HG02852 (cell line): ENCODE data around the gene SPOCK1.
"Not testable (repeated sequence)": the region's sequence is repeated elsewhere in the genome, so short reads cannot be mapped to it uniquely, and the experiment has no call there.

Source experiments
- ATAC-seq: cut with Tn5 transposase; IDR thresholded peaks from one replicate; pipeline ENCODE4 v1.9.1; 2021; ENCODE audit warnings: mild to moderate bottlenecking, moderate library complexity; ENCODE audit not compliant: unreplicated experiment

SPOCK1 gene

DNA sequence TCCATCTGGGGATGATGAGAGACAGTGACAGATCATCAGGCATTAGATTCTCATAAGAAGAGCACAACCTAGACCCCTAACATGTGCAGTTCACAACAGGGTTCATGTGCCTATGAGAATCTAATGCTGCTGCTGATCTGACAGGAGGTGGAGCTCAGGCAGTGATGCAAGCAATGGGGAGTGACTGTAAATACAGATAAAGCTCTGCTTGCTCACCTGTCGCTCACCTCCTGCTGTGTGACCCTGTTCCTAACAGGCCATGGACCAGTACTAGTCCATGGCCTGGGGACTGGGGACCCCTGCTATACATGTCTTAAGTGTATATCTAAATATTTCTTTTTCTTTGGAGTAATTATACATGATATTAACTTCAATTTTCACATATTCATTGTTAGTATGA lies 265.8 kb downstream of the SPOCK1 start:
- ATAC-seq: not testable (repeated sequence)

DNA sequence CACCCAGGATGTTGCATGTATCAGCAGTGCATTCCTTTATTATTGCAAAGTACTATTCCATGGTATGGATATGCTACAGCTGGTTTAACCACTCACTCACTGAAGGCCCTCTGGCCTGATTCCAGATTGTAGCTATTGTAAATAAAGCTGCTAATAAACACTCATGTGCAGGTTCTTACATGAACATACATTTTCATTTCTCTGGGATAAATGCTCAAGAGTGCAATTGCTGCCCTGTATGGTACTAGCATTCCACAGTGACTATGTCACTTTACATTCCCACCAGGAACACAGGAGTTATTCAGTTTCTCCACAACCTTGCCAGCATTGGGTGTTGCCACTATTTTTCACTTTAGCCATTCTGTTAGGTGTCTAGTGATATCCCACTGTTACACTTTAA lies 267.6 kb downstream of the SPOCK1 start:
- no peak for ATAC-seq

GRCh38 chr5:137228816-137229215 lies 270.3 kb downstream of the SPOCK1 start:
- no peak for ATAC-seq

DNA sequence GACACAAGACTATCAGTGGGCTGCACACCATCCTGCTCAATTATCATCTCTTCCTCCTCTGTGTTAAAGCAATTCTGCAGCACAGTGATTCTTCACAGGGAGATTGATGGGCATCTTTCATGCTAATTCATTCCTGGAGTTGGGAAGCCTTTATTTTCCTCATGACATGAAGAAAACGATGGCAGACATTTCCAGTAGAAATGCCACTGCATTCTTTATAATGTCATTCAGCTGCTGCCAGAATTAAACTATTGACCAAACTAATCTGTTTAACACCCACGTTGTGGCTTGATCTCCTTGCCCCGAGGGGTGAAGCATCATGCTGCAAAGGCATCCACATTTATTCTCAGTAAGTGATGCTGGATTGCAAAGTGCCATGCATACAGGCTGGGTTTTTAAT lies 273.0 kb downstream of the SPOCK1 start:
- no peak for ATAC-seq

DNA sequence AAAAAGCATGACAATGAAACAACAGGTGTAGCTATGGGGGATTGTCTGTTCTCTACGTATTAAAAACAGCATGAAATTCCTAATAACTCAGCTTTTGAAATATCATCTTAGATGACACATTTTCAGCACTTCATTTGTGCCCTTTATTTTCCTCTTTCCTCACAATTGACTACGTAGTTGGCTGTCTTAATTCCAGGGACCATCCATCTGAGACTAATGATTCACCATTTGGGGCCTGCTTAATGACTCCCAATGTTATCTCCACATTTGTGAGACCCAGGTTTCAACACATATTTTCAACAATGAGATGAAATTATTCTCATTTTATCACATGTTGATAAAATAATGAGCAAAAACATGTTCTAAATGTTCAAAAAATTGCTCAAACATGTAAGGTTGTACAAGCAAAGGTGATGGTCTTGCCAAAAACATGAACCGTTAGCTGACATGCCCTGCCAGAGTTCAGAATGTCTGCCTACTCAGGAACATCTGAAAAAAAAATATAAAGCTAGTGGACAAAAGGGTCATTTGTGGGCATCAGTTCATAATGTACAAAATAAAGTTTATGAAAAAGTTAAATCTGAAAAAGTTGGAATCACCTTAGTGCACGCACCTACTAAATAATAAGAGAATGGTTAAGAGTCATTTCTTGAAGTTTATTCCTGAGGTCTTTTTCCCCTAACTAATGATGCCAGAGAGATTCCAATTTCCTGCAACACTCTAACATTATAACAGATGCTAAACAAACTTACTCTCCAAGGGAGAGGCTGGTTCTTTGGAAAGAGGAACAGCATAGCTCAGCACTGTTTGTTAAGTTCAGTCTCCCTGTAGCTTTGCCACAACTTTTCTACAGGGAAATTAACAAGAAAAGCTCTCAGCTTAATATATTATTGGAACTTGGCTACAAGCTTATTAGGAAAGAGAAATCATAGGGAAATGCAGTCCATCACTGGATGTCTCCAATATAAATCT lies 275.5 kb downstream of the SPOCK1 start:
- ATAC-seq: no peak

DNA sequence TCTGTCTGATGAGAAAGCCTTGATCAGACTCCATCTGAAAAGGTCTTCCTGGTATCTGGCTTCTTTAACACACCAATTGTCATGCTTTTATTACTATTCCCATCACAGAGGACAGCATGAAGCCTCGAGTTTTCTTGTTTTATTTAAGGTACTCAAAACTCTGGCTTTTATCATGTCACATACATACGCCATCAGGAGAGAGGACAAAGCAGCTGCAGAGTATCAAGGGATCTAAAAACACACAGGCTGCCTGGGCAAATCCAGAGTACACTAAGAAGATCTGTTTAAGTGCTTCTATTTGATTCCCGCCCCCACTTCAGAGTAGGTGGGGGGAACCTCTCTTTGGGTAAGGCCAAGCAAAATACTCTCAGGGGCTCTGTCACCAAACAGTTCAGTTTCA lies 277.2 kb downstream of the SPOCK1 start:
- ATAC-seq: no peak

DNA sequence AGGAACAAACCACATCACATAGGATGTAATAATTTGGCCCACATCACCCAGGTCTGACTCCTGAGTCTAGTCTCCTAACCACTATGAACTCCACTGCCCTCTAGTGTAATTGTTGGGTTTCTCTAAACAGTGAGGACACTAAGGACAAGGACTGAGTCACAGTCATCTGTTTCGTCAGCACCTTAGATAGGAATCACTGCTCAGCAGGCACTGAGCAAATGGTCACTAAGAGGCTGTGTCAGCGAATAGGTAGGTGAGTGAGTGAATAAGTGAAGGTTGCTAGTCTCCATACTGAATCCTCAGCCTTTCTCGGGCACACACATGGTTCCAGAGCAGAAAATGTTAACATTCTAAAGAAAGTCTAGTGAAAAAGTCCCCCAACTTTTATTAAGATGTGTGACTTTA lies 278.6 kb downstream of the SPOCK1 start:
- ATAC-seq: peak; percentile 81

DNA sequence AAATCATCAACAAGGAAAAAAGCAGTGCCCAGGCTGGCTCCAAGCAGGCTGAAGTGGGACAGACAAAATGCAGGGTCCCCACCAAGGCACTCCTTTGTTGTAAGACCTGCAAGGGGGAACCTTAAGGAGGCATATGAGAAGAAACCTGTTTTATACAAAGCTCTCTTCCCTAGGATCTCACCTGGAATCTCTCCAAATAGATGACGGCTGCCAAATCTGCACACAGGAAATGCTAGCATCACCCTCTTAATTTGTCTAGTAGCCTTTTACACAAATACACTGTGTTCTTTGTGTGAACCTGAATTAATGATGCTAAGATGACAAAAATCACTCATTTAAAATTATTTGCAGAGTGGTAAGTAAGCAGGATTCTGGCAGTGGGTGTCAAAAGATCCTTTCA lies 280.2 kb downstream of the SPOCK1 start:
- ATAC-seq: no peak

DNA sequence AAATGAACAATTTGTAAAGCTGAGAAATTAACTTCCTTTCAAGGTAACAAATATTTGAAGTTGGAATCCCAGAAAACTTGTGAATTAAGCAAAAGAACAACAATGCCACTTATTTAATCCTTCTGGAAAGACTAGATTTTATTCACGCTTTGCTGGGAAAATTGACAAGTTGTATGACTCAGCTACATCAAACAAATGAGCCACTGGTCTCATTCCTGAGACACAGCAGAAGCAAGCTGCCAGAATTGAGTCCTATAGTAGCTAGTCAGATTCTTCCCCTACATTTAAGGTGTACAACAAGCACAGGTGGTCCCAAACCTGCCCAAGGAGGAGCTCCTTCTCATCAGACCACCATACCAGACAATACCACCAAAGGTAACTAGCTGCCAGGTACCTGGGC lies 280.7 kb downstream of the SPOCK1 start:
- no peak for ATAC-seq

DNA sequence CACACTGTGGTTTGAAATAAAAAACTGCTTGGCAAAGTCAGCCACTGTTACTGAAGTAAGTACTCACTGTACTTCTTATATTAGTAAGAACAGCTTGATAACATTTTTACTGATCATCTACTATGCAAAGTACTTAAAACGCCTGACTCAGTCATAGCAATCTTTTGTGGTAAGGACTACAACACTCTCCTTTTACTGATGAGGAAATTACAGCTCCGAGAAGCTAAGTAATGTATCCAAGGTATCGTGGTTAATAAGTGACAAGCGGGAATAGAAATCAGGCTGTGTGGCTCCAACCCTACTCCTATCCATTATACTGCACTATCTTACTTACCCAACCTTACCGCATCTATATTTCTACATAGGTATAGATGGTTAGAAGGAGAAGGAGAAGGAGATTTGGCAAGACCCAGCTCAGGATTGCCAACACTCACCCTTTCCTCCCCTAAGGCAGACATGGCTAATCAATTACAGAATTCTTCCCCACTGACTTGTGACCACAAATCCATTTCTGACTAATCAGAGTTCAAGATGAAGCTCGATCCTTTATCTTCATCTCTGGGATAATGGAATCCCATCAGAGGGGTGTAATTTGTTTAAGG lies 281.4 kb downstream of the SPOCK1 start:
- ATAC-seq: no peak

DNA sequence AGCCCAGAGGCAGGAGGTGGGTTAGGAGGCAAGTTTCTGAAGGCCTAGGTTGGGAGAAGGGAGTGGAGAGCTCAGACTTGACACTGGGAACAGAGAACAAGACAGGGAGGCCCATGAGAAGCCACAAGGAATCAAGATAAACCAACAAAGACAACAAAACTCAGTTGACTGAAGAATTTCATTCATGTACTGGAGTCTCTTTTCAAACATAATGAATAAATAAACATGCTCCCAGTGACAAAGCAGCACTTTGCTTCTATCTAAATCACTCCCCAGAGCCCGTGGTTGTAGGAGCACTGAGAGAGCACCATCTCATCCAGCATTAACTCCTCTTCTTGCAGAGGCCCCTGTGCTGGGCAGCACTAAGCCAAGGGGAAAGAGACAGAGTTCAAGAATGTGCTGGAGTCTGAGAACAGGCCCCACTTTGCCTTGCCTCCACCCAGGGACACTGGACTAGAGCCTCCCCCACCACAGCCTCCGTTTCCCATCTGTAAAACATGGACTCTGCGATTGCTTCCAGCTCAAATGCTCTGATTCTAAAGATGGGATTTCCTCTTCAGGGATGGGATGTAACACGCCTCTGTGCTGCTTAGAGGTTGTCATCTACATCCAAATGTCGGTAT lies 282.0 kb downstream of the SPOCK1 start:
- no peak for ATAC-seq

GRCh38 chr5:137215780-137216179 lies 283.3 kb downstream of the SPOCK1 start:
- ATAC-seq: no peak

DNA sequence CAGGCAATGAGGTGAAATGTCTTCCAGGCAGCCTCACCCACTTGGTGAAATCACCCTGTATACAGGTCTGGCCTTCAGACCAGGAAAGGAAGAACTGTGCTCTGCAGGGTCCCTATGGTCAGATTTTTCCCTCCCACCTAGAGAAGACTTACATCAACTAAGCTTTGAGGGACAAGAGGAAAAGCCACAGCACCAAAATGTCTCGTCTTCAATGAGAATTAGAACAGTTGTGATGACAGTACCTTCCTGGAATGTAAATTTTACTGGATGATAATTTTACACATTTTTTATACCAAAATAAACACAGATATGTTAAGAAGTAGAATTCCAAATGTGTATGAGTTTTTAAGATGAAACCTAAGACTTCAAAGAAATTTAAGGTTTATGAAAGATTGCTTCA lies 283.9 kb downstream of the SPOCK1 start:
- ATAC-seq: no peak

- ATAC-seq: no peak
These were observed 284.5 kb downstream of the SPOCK1 start for GRCh38 chr5:137214446-137215189.

- no peak for ATAC-seq
These were observed 286.7 kb downstream of the SPOCK1 start for GRCh38 chr5:137212471-137212870.

DNA sequence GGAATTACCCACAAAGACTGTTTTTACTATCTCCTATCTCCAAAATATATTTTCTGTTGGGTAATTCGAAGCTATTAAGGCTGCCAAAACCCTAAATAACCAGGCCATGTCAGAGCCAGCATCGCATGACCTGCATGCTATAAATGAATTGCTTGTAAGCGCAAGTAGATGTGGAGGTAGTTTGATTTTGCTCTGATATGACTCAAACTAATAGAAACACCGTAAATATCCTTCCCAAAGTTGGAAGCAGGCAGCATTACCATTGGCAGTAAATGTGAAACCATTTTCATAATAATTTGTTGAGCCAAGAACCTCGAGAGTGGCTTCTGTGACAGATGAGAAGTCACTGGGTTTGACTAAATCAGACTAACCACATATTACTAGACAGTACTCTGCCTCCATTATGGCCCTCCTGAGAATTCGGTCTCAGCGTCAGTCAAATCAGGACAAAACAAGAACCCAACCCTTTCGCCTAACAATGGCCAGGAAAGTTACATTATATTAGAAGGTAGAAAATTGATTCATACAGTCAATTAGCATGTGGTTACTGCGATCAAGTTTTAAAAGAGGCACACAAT lies 289.8 kb downstream of the SPOCK1 start:
- ATAC-seq: no peak

DNA sequence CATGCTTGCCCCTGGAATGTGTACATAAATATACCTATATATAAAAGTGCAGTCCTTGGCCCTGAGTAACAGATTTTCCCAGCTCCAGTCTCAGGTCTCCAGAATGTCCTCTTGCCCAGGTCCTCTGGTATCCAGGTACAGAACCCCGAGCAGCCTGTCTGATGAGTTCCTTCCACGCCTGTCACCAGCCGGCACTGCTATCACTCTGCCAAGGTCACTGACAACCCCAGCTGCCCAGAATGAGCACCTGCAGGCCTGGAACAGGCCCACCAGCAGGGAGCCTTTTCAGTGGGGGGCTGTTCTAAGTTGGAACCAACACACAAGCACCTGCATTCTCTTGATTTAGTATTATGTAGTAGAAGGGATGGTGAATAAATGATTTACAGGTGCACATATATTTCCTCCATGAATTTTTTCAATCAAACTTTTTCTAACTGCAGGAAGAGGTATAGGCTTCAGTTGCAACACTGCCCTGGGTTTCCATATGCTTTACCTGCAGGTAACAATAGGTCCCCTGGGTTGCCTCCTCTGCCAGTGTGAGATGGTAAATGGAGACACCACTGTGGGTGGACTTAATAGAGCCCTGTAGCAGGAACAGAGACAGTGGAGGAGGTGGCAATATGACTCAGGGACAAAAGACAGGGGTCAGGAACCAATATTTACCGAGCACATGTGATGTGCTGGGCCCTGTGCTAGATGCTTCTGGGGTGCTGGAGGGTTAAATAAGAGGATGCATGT lies 291.9 kb downstream of the SPOCK1 start:
- ATAC-seq: no peak

- ATAC-seq: no peak
These were observed 293.0 kb downstream of the SPOCK1 start for GRCh38 chr5:137206030-137206715.

DNA sequence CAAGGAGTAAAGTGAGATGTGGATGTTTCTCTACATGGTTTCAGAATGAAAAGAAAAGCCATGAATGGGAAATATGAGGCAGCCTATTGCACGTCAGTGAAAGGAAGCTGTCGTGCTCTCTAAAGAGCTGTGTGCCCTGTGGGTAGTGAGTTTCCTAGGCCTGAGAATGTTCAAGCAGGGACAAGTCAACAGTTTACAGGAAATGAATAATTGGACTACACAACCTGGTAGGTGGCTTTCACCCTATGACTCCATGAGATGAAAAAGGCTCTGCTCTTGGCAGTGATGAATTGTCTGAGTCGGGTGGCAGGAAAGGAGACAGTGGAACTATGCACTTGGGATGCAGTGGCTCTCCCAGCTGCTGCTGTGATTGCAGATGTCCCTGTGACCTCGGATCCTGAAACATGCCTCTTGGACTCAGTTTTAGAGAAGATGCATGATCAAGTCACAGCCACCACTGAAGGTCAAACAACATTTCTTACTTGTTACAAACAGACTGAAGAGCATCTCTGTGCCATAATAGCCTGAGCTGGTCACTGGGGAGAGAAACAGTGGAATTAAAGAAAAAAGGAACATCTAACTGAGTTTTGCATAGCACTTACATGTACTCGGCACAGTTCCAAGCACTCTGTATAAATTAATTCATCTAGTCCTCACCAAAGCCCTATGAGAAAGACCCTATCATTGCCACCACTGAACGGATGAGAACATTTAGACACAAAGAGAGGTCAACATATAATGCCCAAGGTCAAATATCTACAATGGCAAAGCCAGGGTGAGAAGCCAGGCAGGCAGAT lies 293.7 kb downstream of the SPOCK1 start:
- no peak for ATAC-seq
